ENCODE data around the gene FAM200C. TPM values are rescaled to one million over a fixed set of nuclear protein-coding genes. Genes with fewer than 3 reads are reported as not detected.

Gene FAM200C
- total and polyA plus RNA-seq, 10 of the 15 experiments (the other 5 are each of a cell fraction or from before 2014, with no cell fraction given), result 1.0 to 5.4 (median 2.2) TPM

DNA sequence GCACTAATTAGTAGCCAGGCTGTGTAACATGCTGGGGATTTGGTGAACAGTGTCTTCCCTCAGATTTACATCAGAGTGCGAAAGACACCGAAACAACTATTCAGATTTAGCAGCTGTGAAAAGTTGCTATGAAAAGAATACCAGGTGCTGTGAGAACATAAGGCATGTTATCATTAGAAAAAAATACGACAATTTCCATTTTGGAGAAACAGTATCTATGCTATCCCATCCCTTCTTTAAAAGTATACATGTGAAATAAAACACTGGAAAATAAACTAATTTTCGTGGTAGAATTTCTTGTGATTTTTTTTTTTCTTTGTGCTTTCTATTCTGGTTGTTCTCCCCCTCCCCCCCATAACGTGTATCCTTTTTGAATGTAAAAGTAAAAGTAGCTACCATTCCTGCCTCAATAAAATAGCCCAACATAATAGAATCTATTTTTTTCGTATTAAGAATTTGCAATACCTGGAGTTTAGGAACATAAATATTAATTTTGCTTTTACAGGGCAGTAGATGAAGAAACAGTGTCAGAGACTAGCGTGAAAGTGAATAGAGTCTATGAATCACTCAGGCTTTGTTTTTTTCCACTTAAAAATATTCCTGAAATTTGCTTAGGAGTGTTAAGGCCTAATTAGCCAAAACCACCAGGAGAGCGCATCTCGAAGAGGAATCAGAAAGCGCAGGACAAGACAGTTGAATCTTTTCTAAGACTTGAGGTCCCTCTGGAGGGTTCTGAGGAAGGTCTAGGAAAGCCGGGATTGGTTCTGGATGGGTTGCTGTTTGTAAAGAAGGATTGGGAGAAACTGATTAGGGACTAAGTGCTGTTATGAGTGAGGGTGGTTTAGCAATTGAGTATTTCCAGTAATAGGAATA lies 19.8 kb upstream of the FAM200C start (continued):
- peak; percentile 18 for TF ChIP-seq SKIL (IDR thresholded peaks at IDR 0.05; ENCODE audit: low read depth, poor library complexity, severe bottlenecking)
- peak; percentile 44 for TF ChIP-seq RAD51 (IDR thresholded peaks at IDR 0.05)
- TF ChIP-seq FOXM1 (IDR thresholded peaks at IDR 0.05; ENCODE audit: low read depth, low read length), result no peak
- peak; percentile 70; the same call in 1 of the 2 replicates for TF ChIP-seq MXI1 (IDR thresholded peaks at IDR 0.05; ENCODE audit: low read depth, low read length)
- no peak for TF ChIP-seq SREBF2 (IDR thresholded peaks at IDR 0.05; ENCODE audit: low read length)
- 0 out of 2 replicates have a peak, but pooled peaks have one; percentile 25 for TF ChIP-seq TBL1XR1 (IDR thresholded peaks at IDR 0.05; ENCODE audit: low read depth, low read length)
- TF ChIP-seq CHD2 (IDR thresholded peaks at IDR 0.05; ENCODE audit: borderline replicate concordance, low read depth, low read length), result no peak
- peak; percentile 70 for TF ChIP-seq SMAD1 (IDR thresholded peaks at IDR 0.05; ENCODE audit: low read depth, partially characterized antibody)
- TF ChIP-seq HDAC2 (IDR thresholded peaks at IDR 0.05), result no peak
- TF ChIP-seq BCL11A (IDR thresholded peaks at IDR 0.05; ENCODE audit: low read depth, low read length), result peak; percentile 39; the same call in 1 of the 2 replicates
- TF ChIP-seq, protein P1, sequence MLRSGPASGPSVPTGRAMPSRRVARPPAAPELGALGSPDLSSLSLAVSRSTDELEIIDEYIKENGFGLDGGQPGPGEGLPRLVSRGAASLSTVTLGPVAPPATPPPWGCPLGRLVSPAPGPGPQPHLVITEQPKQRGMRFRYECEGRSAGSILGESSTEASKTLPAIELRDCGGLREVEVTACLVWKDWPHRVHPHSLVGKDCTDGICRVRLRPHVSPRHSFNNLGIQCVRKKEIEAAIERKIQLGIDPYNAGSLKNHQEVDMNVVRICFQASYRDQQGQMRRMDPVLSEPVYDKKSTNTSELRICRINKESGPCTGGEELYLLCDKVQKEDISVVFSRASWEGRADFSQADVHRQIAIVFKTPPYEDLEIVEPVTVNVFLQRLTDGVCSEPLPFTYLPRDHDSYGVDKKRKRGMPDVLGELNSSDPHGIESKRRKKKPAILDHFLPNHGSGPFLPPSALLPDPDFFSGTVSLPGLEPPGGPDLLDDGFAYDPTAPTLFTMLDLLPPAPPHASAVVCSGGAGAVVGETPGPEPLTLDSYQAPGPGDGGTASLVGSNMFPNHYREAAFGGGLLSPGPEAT (IDR thresholded peaks at IDR 0.05; ENCODE audit: low read depth), result peak; percentile 12
- TF ChIP-seq HSF1 (IDR thresholded peaks at IDR 0.05; ENCODE audit: low read depth, low read length), result no peak
- TF ChIP-seq, protein P2, sequence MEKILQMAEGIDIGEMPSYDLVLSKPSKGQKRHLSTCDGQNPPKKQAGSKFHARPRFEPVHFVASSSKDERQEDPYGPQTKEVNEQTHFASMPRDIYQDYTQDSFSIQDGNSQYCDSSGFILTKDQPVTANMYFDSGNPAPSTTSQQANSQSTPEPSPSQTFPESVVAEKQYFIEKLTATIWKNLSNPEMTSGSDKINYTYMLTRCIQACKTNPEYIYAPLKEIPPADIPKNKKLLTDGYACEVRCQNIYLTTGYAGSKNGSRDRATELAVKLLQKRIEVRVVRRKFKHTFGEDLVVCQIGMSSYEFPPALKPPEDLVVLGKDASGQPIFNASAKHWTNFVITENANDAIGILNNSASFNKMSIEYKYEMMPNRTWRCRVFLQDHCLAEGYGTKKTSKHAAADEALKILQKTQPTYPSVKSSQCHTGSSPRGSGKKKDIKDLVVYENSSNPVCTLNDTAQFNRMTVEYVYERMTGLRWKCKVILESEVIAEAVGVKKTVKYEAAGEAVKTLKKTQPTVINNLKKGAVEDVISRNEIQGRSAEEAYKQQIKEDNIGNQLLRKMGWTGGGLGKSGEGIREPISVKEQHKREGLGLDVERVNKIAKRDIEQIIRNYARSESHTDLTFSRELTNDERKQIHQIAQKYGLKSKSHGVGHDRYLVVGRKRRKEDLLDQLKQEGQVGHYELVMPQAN (conservative IDR thresholded peaks at IDR 0.05), result 0 out of 2 replicates have a peak, but pooled peaks have one; percentile 30
- TF ChIP-seq BHLHE40 (IDR thresholded peaks at IDR 0.05; ENCODE audit: borderline replicate concordance in 1 of 2, low read depth in 2 of 2, low read length in 1 of 2), result 0 out of 4 replicates have a peak, but pooled peaks of 1 of the 2 experiments have one; percentile 17
- TF ChIP-seq, protein P3, sequence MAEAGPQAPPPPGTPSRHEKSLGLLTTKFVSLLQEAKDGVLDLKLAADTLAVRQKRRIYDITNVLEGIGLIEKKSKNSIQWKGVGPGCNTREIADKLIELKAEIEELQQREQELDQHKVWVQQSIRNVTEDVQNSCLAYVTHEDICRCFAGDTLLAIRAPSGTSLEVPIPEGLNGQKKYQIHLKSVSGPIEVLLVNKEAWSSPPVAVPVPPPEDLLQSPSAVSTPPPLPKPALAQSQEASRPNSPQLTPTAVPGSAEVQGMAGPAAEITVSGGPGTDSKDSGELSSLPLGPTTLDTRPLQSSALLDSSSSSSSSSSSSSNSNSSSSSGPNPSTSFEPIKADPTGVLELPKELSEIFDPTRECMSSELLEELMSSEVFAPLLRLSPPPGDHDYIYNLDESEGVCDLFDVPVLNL (IDR thresholded peaks at IDR 0.05; ENCODE audit: low read depth, low read length), result no peak
- TF ChIP-seq NFIC (IDR thresholded peaks at IDR 0.05; ENCODE audit: low read depth, low read length), result no peak; the same call in 1 of the 2 replicates
